Measurements from ENCODE around the gene EYA2. TPM values are rescaled to one million over a fixed set of nuclear protein-coding genes. Genes with fewer than 3 reads are reported as not detected.

Gene EYA2
- polyA plus RNA-seq, 3 donors = 0.04 to 0.16 TPM; not detected in 1

- no peak for DNase-seq
- Histone ChIP-seq H3K36me3 (replicated peaks in 1 of 2; ENCODE audit: control insufficient read depth in 1 of 2, insufficient read depth in 2 of 2, low read length in 2 of 2) (no peaks in the 10 kb centered on the region), H3K4me3 (replicated peaks in 1 of 3; ENCODE audit: low read depth in 2 of 3, low read length in 3 of 3) (no peak overlapping the region), H4K20me1 (ENCODE audit: insufficient read depth, low read length) (no peaks in the 10 kb centered on the region), H3K9me3 (replicated peaks in 1 of 2; ENCODE audit: control insufficient read depth in 1 of 2, insufficient read depth in 1 of 2, low read length in 2 of 2) (peaks cover 8 to 11% of the 10 kb centered on the region in 2 donors), H3K9ac (ENCODE audit: insufficient read depth, low read length, poor library complexity, severe bottlenecking) (no peak overlapping the region), H3K27ac (ENCODE audit: low read depth in 1 of 2, low read length in 2 of 2) (no peak overlapping the region), H3K4me1 (ENCODE audit: control insufficient read depth in 1 of 2, insufficient read depth in 2 of 2, low read length in 2 of 2) (no peaks in the 10 kb centered on the region), H3K4me2 (replicated peaks; ENCODE audit: extremely low read depth, low read length, poor library complexity, severe bottlenecking) (no peak overlapping the region), H3K27me3 (ENCODE audit: control insufficient read depth in 2 of 2, insufficient read depth in 2 of 2, low read length in 2 of 2) (no peaks in the 10 kb centered on the region), H3K79me2 (ENCODE audit: insufficient read depth, low read length) (no peaks in the 10 kb centered on the region), H2AFZ (ENCODE audit: insufficient read depth, low read depth, low read length, poor library complexity, severe bottlenecking) (no peak overlapping the region)
- Mint-ChIP-seq H3K4me3 (no peak overlapping the region), H3K4me1 (no peaks in the 10 kb centered on the region), H3K27ac (no peak overlapping the region), H3K27me3 (ENCODE audit: low read depth in 3 of 3) (peaks cover 3 to 24% (median 7%) of the 10 kb centered on the region in 3 donors), H3K9me3 (peaks cover 9 to 27% (median 14%) of the 10 kb centered on the region in 7 donors), H3K36me3 (no peaks in the 10 kb centered on the region)
- no peak for TF ChIP-seq CTCF (IDR thresholded peaks at IDR 0.05)
- intact Hi-C loops (cut with micrococcal nuclease) = no loop called here
- whole genome bisulfite sequencing (ENCODE audit: insufficient coverage) = no CpG with 5 or more reads among the region's 1 CpG
These were observed 185.7 kb downstream of the EYA2 start for GRCh38 chr20:47080365-47080764.

- TF ChIP-seq CTCF (IDR thresholded peaks at IDR 0.05) = no peak
- Histone ChIP-seq H3K4me1 (ENCODE audit: control insufficient read depth in 1 of 2, insufficient read depth in 2 of 2, low read length in 2 of 2) (no peaks in the 10 kb centered on the region), H3K27me3 (ENCODE audit: control insufficient read depth in 2 of 2, insufficient read depth in 2 of 2, low read length in 2 of 2) (no peaks in the 10 kb centered on the region), H3K4me2 (replicated peaks; ENCODE audit: extremely low read depth, low read length, poor library complexity, severe bottlenecking) (no peak overlapping the region), H3K27ac (ENCODE audit: low read depth in 1 of 2, low read length in 2 of 2) (no peak overlapping the region), H3K9me3 (replicated peaks in 1 of 2; ENCODE audit: control insufficient read depth in 1 of 2, insufficient read depth in 1 of 2, low read length in 2 of 2) (peaks cover 6 to 12% of the 10 kb centered on the region in 2 donors), H4K20me1 (ENCODE audit: insufficient read depth, low read length) (no peaks in the 10 kb centered on the region), H3K79me2 (ENCODE audit: insufficient read depth, low read length) (no peaks in the 10 kb centered on the region), H3K36me3 (replicated peaks in 1 of 2; ENCODE audit: control insufficient read depth in 1 of 2, insufficient read depth in 2 of 2, low read length in 2 of 2) (no peaks in the 10 kb centered on the region), H3K4me3 (replicated peaks in 1 of 3; ENCODE audit: low read depth in 2 of 3, low read length in 3 of 3) (no peak overlapping the region), H3K9ac (ENCODE audit: insufficient read depth, low read length, poor library complexity, severe bottlenecking) (no peak overlapping the region), H2AFZ (ENCODE audit: insufficient read depth, low read depth, low read length, poor library complexity, severe bottlenecking) (no peak overlapping the region)
- intact Hi-C loops (cut with micrococcal nuclease) = no loop called here
- peaks cover 4 to 16% (median 13%) of the 10 kb centered on the region in 3 donors for H3K27me3 Mint-ChIP-seq (ENCODE audit: low read depth in 3 of 3)
- no peaks in the 10 kb centered on the region for H3K36me3 Mint-ChIP-seq
- H3K4me1 Mint-ChIP-seq = peaks cover 1% of the 10 kb centered on the region
- no CpG with 5 or more reads among the region's 6 CpGs for WGBS (ENCODE audit: insufficient coverage)
- peaks cover 1 to 14% (median 11%) of the 10 kb centered on the region in 7 donors for H3K9me3 Mint-ChIP-seq
- no peak for DNase-seq
- H3K27ac Mint-ChIP-seq = peak overlapping the region in 1 of 7 donors; percentile 53
- H3K4me3 Mint-ChIP-seq = no peak overlapping the region
These were observed 191.7 kb downstream of the EYA2 start for GRCh38 chr20:47086316-47086715.

Data from CD14-positive monocyte (primary cell).